Prostate gland (tissue), 2 donors: Measurements from ENCODE around the gene PAK5. TPM values are rescaled to one million over a fixed set of nuclear protein-coding genes. Genes with fewer than 3 reads are reported as not detected.

ENCODE experiments used
- DNase-seq: peaks from one replicate; pipeline ENCODE4 v3.0.0-alpha.2; 2019; ENCODE audit warnings: low spot score
- H3K27ac ChIP-seq, 2 donors: fragments of 200-600 bp; sonication (generic); 2 replicates each; pipeline ENCODE4 v1.5.1; 2017 to 2019
- H3K27me3 ChIP-seq: fragments of 200-600 bp; sonication (generic); replicated peaks from 2 replicates; pipeline ENCODE4 v1.5.1; 2019; ENCODE audit not compliant: insufficient read depth
- H3K36me3 ChIP-seq, 2 donors: fragments of 200-600 bp; sonication (generic); 1 replicate in 1 of 2; 2 replicates in 1 of 2; pipeline versions ENCODE4 v1.5.1 to v1.8.1; 2017 to 2019
- H3K4me1 ChIP-seq: fragments of 200-600 bp; sonication (generic); replicated peaks from 2 replicates; pipeline ENCODE4 v1.5.1; 2019
- H3K4me3 ChIP-seq, 2 donors: fragments of 200-600 bp; sonication (generic); 2 replicates each; pipeline ENCODE4 v1.5.1; 2017 to 2019
- H3K9me3 ChIP-seq: fragments of 200-600 bp; sonication (generic); 2 replicates; pipeline ENCODE4 v1.5.1; 2017
- CTCF ChIP-seq, 4 experiments: fragments of 200-600 bp in 2 of 4; fragments of 450-650 bp in 2 of 4; sonication (generic) in 2 of 4; IDR thresholded peaks; 1 replicate in 3 of 4; 2 replicates in 1 of 4; pipeline ENCODE4 v1.5.1; 2016 to 2019; ENCODE audit warnings: antibody characterized with exemption in 4 of 4, mild to moderate bottlenecking in 2 of 4, moderate library complexity in 2 of 4
- POLR2A ChIP-seq: fragments of 450-650 bp; IDR thresholded peaks from one replicate; pipeline ENCODE4 v1.6.1; 2016; ENCODE audit warnings: antibody characterized with exemption, mild to moderate bottlenecking
- POLR2AphosphoS5 ChIP-seq: sonication (generic); formaldehyde crosslinking; IDR thresholded peaks from one replicate; pipeline ENCODE4 v1.6.1; 2017; ENCODE audit warnings: antibody characterized with exemption
- WGBS: methylation state at CpG from one replicate; pipeline ENCODE4 v1.1.5; 2018; 5-methylcytosine and 5-hydroxymethylcytosine counted together
- intact Hi-C: fragments of 100-400 bp; cut with DNase I; formaldehyde crosslinking; loops from one replicate; pipeline ENCODE4 v1.14.2; 2022
- total RNA-seq, 2 donors: library from RNA; depleted of rRNA; stranded (reverse); fragments of >200 nt; gene quantifications; one replicate each; pipeline ENCODE4 v1.1.0, GENCODE V29; 2016

The PAK5 gene
- total RNA-seq, 2 donors from 2014 or later = 1.4 to 1.9 TPM

DNA sequence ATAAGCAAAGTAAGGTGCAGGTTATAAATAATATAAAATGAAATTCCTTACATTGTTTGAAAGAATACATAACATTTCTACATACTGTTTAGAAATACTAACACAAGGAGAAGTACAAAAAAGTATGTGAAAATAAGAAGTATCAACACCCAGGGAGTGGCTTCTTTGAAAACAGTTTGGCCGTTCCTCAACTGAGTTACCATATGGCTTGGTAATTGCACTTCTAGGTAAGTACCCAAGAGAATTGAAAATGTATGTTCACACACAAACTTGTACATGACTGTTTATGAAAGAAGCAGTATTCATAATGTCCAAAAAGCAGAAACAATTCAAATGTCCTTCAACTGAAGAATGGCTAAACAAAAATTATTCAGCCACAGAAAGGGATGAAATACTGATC is 30.7 kb downstream of the PAK5 start:
- 97% methylated on average over 1 of the region's 1 CpG for WGBS
- Histone ChIP-seq H3K4me1 (no peaks in the 10 kb centered on the region), H3K4me3 (no peak overlapping the region), H3K27me3 (no peaks in the 10 kb centered on the region), H3K27ac (no peak overlapping the region), H3K36me3 (no peaks in the 10 kb centered on the region), H3K9me3 (no peaks in the 10 kb centered on the region)
- no peak for DNase-seq
- TF ChIP-seq POLR2A = no peak
- TF ChIP-seq POLR2AphosphoS5 = no peak
- no peak for TF ChIP-seq CTCF (IDR thresholded peaks at IDR 0.05)
- intact Hi-C loops = no loop called here

- TF ChIP-seq CTCF (IDR thresholded peaks at IDR 0.05) = no peak
- TF ChIP-seq POLR2A = no peak
- no peak for TF ChIP-seq POLR2AphosphoS5
- WGBS = 81% methylated on average over 3 of the region's 3 CpGs
- no peaks in the 10 kb centered on the region for H3K4me1 ChIP-seq
- H3K27me3 ChIP-seq = no peaks in the 10 kb centered on the region
- DNase-seq = no peak
- no peaks in the 10 kb centered on the region for H3K9me3 ChIP-seq
- no peak overlapping the region for H3K27ac ChIP-seq
- intact Hi-C loops = no loop called here
- no peak overlapping the region for H3K4me3 ChIP-seq
- H3K36me3 ChIP-seq = no peaks in the 10 kb centered on the region
These were observed 31.7 kb downstream of the PAK5 start for GRCh38 chr20:9807136-9807535.

- intact Hi-C loops = no loop called here
- no peak overlapping the region for H3K4me3 ChIP-seq
- H3K36me3 ChIP-seq = no peaks in the 10 kb centered on the region
- no peak for DNase-seq
- H3K9me3 ChIP-seq = no peaks in the 10 kb centered on the region
- no peaks in the 10 kb centered on the region for H3K27me3 ChIP-seq
- 29% methylated on average over 1 of the region's 1 CpG for WGBS
- no peak overlapping the region for H3K27ac ChIP-seq
- no peaks in the 10 kb centered on the region for H3K4me1 ChIP-seq
- TF ChIP-seq POLR2AphosphoS5 = no peak
- TF ChIP-seq CTCF (IDR thresholded peaks at IDR 0.05) = no peak
- no peak for TF ChIP-seq POLR2A
These were observed 38.5 kb downstream of the PAK5 start for GRCh38 chr20:9800421-9800820.

- no peak for DNase-seq
- no peak overlapping the region for H3K27ac ChIP-seq
- intact Hi-C loops = no loop called here
- H3K4me1 ChIP-seq = no peaks in the 10 kb centered on the region
- H3K36me3 ChIP-seq = no peaks in the 10 kb centered on the region
- TF ChIP-seq POLR2A (no peak), CTCF (IDR thresholded peaks at IDR 0.05) (no peak), POLR2AphosphoS5 (no peak)
- H3K4me3 ChIP-seq = no peak overlapping the region
- H3K27me3 ChIP-seq = no peaks in the 10 kb centered on the region
- no peaks in the 10 kb centered on the region for H3K9me3 ChIP-seq
- 91% methylated on average over 3 of the region's 3 CpGs for WGBS
These were observed 44.0 kb downstream of the PAK5 start for GRCh38 chr20:9794831-9795230.

- TF ChIP-seq POLR2AphosphoS5 = no peak
- intact Hi-C loops = no loop called here
These were observed 46.2 kb downstream of the PAK5 start for GRCh38 chr20:9792674-9793073.

More at GRCh38 chr20:9792674-9793073, 46.2 kb downstream of the PAK5 start:
- H3K4me3 ChIP-seq = no peak overlapping the region
- no peaks in the 10 kb centered on the region for H3K9me3 ChIP-seq
- no peaks in the 10 kb centered on the region for H3K36me3 ChIP-seq
- WGBS = 80% methylated on average over 6 of the region's 6 CpGs
- no peaks in the 10 kb centered on the region for H3K4me1 ChIP-seq
- DNase-seq = no peak
- H3K27me3 ChIP-seq = no peaks in the 10 kb centered on the region
- no peak overlapping the region for H3K27ac ChIP-seq
